ENCODE results near the gene GPR137C.

Gene GPR137C

DNA sequence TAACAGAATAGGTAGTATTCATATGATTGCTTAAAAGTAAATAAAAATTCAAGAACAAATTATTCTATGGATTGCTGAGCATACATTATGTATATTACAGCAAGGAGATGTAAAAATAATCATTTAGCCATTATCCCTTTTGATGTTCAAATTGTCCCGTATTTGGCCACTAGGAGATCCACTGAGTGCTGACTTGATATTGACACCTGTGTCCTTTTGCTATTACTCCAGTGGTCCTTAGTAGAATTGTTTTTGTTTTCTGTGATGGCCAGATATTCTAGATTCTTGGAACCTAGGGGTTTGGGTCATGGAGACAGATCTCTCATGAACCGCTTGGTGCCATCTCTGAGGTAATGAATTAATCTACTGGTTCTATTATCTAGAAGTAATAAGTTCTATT lies 126.0 kb downstream of the GPR137C start:
- DNase-seq (ENCODE audit: low spot score), result no peak

- DNase-seq (ENCODE audit: low spot score), result no peak
Measured at GRCh38 chr14:52683985-52684520, 131.4 kb downstream of the GPR137C start.

DNA sequence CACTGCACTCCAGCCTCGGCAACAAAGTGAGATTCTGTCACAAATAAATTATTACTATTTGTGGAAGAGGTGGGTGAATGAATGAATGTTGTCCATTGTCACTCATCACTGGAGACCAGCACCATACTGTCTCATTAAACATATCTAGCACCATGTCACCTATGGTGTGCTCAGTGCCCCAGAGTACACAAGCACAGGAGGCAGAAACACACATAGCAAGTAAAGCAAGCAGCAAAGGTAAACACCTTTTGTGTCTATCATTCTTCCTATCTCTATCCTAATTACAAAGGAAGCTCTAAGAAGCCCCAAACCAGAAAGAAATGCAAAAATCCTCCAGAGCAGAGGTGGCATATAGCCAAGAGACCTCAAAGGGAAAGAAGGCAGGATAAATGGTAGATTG lies 133.5 kb downstream of the GPR137C start:
- no peak for DNase-seq (ENCODE audit: low spot score)
